ENCODE data around the gene WDFY1.

The WDFY1 gene

GRCh38 chr2:223841436-223842190 is 103.5 kb downstream of the WDFY1 start:
- no peak for DNase-seq (ENCODE audit: extremely low read depth, low read depth)
- H3K4me3 ChIP-seq (replicated peaks; ENCODE audit: low read depth, low read length): no peak overlapping the region
- TF ChIP-seq CTCF (IDR thresholded peaks at IDR 0.05; ENCODE audit: low read depth, low read length, missing control alignments): no peak

- DNase-seq (ENCODE audit: extremely low read depth, low read depth): no peak
These were observed 107.7 kb downstream of the WDFY1 start, which contains the start of gene AP1S3 for GRCh38 chr2:223837287-223838061. Gene AP1S3, minus strand, starts transcription at chr2:223837582. Its CDS starts 132 bp downstream, at chr2:223837450.

GRCh38 chr2:223835701-223836532 is 109.2 kb downstream of the WDFY1 start:
- H3K4me3 ChIP-seq (replicated peaks; ENCODE audit: low read depth, low read length): peak overlapping the region; percentile 58; the same call in 1 of the 2 replicates
- no peak for DNase-seq (ENCODE audit: extremely low read depth, low read depth)
- no peak for TF ChIP-seq CTCF (IDR thresholded peaks at IDR 0.05; ENCODE audit: low read depth, low read length, missing control alignments)

More at GRCh38 chr2:223837287-223838061, 107.7 kb downstream of the WDFY1 start, which contains the start of gene AP1S3:
- no peak for TF ChIP-seq CTCF (IDR thresholded peaks at IDR 0.05; ENCODE audit: low read depth, low read length, missing control alignments)
- peak within 1 kb of the TSS; percentile 58 for H3K4me3 ChIP-seq (replicated peaks; ENCODE audit: low read depth, low read length)

GRCh38 chr2:223834431-223834830 is 110.7 kb downstream of the WDFY1 start:
- no peak for DNase-seq (ENCODE audit: extremely low read depth, low read depth)
- no peak overlapping the region for H3K4me3 ChIP-seq (replicated peaks; ENCODE audit: low read depth, low read length)
- no peak for TF ChIP-seq CTCF (IDR thresholded peaks at IDR 0.05; ENCODE audit: low read depth, low read length, missing control alignments)

GRCh38 chr2:223832241-223832903 is 112.8 kb downstream of the WDFY1 start:
- H3K4me3 ChIP-seq (replicated peaks; ENCODE audit: low read depth, low read length): no peak overlapping the region
- DNase-seq (ENCODE audit: extremely low read depth, low read depth): no peak

More at GRCh38 chr2:223832241-223832903, 112.8 kb downstream of the WDFY1 start:
- TF ChIP-seq CTCF (IDR thresholded peaks at IDR 0.05; ENCODE audit: low read depth, low read length, missing control alignments): no peak

Data from HFF-Myc (cell line).